Rectal smooth muscle tissue (tissue), 1 donor: ENCODE measurements around the gene ACO1.

Source experiments
- H3K27ac ChIP-seq: one replicate; pipeline ENCODE4 v1.7.0; 2013; ENCODE audit warnings: low read depth, low read length, inconsistent platforms
- H3K27me3 ChIP-seq: one replicate; pipeline ENCODE4 v1.7.0; 2013; ENCODE audit warnings: low read length; ENCODE audit not compliant: control insufficient read depth, insufficient read depth
- H3K36me3 ChIP-seq: one replicate; pipeline ENCODE4 v1.7.0; 2013; ENCODE audit warnings: low read length; ENCODE audit not compliant: control insufficient read depth, insufficient read depth
- H3K4me1 ChIP-seq: one replicate; pipeline ENCODE4 v1.7.0; 2013; ENCODE audit warnings: low read length; ENCODE audit not compliant: control insufficient read depth, insufficient read depth
- H3K4me3 ChIP-seq: one replicate; pipeline ENCODE4 v1.7.0; 2013; ENCODE audit warnings: low read length
- H3K9ac ChIP-seq: one replicate; pipeline ENCODE4 v1.7.0; 2013; ENCODE audit warnings: low read length

Gene ACO1

GRCh38 chr9:32387256-32387655 lies 2.8 kb downstream of the ACO1 start:
- no peak overlapping the region for H3K27ac ChIP-seq
- no peak overlapping the region for H3K4me3 ChIP-seq
- no peaks in the 10 kb centered on the region for H3K36me3 ChIP-seq
- no peaks in the 10 kb centered on the region for H3K4me1 ChIP-seq
- H3K9ac ChIP-seq, result no peak overlapping the region
- H3K27me3 ChIP-seq, result no peaks in the 10 kb centered on the region

- H3K27ac ChIP-seq, result no peak overlapping the region
- no peak overlapping the region for H3K9ac ChIP-seq
- H3K4me3 ChIP-seq, result no peak overlapping the region
- H3K27me3 ChIP-seq, result no peaks in the 10 kb centered on the region
- H3K36me3 ChIP-seq, result no peaks in the 10 kb centered on the region
- no peaks in the 10 kb centered on the region for H3K4me1 ChIP-seq
Measured at GRCh38 chr9:32389365-32389764, 4.9 kb downstream of the ACO1 start.

- Histone ChIP-seq H3K36me3 (no peaks in the 10 kb centered on the region), H3K9ac (no peak overlapping the region), H3K4me1 (no peaks in the 10 kb centered on the region), H3K27ac (no peak overlapping the region), H3K4me3 (no peak overlapping the region), H3K27me3 (no peaks in the 10 kb centered on the region)
Measured at GRCh38 chr9:32393911-32394310, 9.5 kb downstream of the ACO1 start.

GRCh38 chr9:32394381-32395049 lies 10.1 kb downstream of the ACO1 start:
- Histone ChIP-seq H3K4me3 (no peak overlapping the region), H3K27me3 (no peaks in the 10 kb centered on the region), H3K27ac (no peak overlapping the region), H3K4me1 (no peaks in the 10 kb centered on the region), H3K36me3 (no peaks in the 10 kb centered on the region), H3K9ac (no peak overlapping the region)

- Histone ChIP-seq H3K4me3 (no peak overlapping the region), H3K36me3 (no peaks in the 10 kb centered on the region), H3K4me1 (no peaks in the 10 kb centered on the region), H3K27me3 (no peaks in the 10 kb centered on the region), H3K9ac (no peak overlapping the region), H3K27ac (no peak overlapping the region)
Measured at GRCh38 chr9:32395510-32396216, 11.2 kb downstream of the ACO1 start.

DNA sequence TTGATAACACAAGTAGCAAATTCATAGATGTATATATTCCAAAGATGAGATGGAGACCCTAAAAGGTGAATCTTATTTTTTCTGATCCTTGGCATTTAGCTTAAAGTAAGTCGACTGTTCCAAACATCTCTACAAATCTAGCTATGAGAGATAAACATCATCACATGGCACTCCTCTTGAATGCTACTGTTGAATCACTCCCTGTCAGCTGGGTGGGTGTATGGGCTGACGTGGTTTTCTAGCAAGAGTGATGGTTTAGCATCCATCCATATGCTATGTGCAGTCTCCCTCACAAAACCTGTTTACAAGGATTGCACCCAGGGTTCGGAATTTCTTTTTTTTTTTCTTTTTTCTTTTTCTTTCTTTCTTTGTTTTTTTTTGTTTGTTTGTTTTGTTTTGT lies 13.8 kb downstream of the ACO1 start:
- Histone ChIP-seq H3K27me3 (no peaks in the 10 kb centered on the region), H3K4me1 (no peaks in the 10 kb centered on the region), H3K9ac (no peak overlapping the region), H3K36me3 (no peaks in the 10 kb centered on the region), H3K4me3 (no peak overlapping the region), H3K27ac (no peak overlapping the region)

DNA sequence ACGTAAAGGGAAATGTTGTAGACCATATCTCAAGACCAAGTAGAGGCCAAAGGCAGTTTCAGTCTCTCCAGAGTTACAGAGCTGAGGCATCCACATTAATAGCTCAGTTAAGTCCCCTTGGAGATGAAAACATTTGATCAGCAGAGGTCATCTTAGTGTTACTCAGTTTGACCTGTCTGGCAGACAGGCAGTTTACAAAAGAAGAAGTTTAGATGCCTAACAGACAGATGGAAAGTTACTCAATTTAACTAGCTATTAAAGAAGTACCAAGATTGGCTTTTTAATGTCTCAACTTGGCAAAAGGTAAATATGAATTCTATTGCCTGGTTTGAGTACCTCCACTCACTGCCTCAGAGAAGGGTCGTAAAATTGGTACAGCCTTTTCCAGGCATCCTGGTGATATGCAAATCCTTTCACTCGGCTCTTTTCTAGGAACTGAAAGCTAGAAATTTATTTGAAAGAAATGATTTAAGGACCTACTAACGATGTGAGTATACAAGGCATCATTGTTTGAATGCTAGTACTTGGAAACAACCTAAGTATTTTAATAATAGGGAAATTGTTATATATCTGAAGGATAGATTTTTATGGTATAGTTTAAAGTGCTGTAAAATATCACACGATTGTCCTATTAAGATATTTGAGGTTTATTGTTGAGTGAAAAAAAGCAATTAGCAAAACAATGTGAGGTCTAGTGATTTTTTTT lies 14.8 kb downstream of the ACO1 start:
- Histone ChIP-seq H3K4me3 (no peak overlapping the region), H3K36me3 (no peaks in the 10 kb centered on the region), H3K27ac (no peak overlapping the region), H3K4me1 (no peaks in the 10 kb centered on the region), H3K27me3 (no peaks in the 10 kb centered on the region), H3K9ac (no peak overlapping the region)

- H3K27me3 ChIP-seq, result no peaks in the 10 kb centered on the region
- no peak overlapping the region for H3K4me3 ChIP-seq
- no peaks in the 10 kb centered on the region for H3K36me3 ChIP-seq
- H3K27ac ChIP-seq, result no peak overlapping the region
- no peaks in the 10 kb centered on the region for H3K4me1 ChIP-seq
- no peak overlapping the region for H3K9ac ChIP-seq
Measured at GRCh38 chr9:32401488-32401887, 17.0 kb downstream of the ACO1 start.

DNA sequence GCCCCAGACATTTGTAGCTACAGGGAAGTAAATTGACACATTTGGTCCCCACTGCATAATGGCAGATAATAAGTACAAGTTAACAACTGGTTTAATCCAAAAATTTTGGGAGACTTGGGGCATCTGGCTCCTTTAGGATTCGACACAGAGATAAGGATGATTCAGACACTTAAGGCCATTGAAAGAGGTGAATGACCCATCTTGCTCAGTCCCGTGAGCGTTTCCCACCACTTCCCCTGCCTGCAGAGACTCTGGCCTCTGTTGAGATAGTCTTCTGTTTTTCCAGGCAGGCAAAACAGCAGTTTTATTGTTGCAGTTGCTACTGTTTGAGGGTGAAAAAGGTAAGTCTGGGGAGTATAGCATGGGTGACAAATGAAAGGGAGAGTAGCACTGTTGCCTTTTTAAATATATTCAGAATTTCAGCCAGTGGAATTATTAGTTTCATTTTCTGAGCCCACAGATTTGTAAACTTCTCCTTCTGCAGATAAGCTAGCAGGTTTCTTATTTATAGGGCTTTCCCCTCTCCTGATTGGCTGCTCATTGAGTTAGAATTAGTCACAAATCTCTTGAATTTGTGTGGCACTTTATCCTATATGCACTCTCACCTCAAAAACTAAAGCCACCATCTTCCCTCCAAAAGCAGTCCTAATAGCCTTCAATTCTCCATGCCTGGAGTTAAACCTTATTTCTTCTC lies 19.3 kb downstream of the ACO1 start:
- Histone ChIP-seq H3K27me3 (no peaks in the 10 kb centered on the region), H3K27ac (no peak overlapping the region), H3K36me3 (peaks cover 8% of the 10 kb centered on the region), H3K4me3 (no peak overlapping the region), H3K4me1 (no peaks in the 10 kb centered on the region), H3K9ac (no peak overlapping the region)

- Histone ChIP-seq H3K4me3 (no peak overlapping the region), H3K9ac (no peak overlapping the region), H3K36me3 (peaks cover 13% of the 10 kb centered on the region), H3K4me1 (no peaks in the 10 kb centered on the region), H3K27me3 (no peaks in the 10 kb centered on the region), H3K27ac (no peak overlapping the region)
Measured at GRCh38 chr9:32404402-32404801, 20.0 kb downstream of the ACO1 start.

DNA sequence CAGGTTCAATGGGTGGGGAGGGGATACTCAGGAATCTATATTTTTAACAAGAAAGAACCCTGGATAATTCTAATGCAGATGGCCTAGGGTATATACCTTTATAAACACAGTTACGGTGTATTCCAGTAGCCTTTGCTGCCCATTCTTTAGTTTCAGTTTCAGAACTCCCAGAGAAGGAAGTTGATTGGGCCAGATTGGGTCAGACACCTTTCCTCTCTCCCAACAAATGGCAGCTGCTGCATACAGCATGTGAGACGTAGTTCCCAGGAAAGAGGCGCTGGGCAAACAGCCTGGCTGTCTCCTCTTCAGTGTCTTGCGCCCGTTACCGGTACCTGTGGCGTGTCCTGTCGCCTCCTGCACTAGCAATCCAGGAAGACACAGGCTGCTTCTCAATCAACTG lies 20.4 kb downstream of the ACO1 start:
- H3K27me3 ChIP-seq, result no peaks in the 10 kb centered on the region
- H3K4me1 ChIP-seq, result no peaks in the 10 kb centered on the region
- H3K27ac ChIP-seq, result no peak overlapping the region
- H3K4me3 ChIP-seq, result peak overlapping the region; percentile 19
- H3K9ac ChIP-seq, result no peak overlapping the region
- H3K36me3 ChIP-seq, result peaks cover 13% of the 10 kb centered on the region

- Histone ChIP-seq H3K4me1 (no peaks in the 10 kb centered on the region), H3K27ac (no peak overlapping the region), H3K9ac (no peak overlapping the region), H3K36me3 (peaks cover 13% of the 10 kb centered on the region), H3K4me3 (no peak overlapping the region), H3K27me3 (no peaks in the 10 kb centered on the region)
Measured at GRCh38 chr9:32405506-32405905, 21.1 kb downstream of the ACO1 start.
